ENCODE measurements around the gene OR6B1.
"Not testable (repeated sequence)": the region's sequence is repeated elsewhere in the genome, so short reads cannot be mapped to it uniquely, and the experiment has no call there.

The OR6B1 gene

DNA sequence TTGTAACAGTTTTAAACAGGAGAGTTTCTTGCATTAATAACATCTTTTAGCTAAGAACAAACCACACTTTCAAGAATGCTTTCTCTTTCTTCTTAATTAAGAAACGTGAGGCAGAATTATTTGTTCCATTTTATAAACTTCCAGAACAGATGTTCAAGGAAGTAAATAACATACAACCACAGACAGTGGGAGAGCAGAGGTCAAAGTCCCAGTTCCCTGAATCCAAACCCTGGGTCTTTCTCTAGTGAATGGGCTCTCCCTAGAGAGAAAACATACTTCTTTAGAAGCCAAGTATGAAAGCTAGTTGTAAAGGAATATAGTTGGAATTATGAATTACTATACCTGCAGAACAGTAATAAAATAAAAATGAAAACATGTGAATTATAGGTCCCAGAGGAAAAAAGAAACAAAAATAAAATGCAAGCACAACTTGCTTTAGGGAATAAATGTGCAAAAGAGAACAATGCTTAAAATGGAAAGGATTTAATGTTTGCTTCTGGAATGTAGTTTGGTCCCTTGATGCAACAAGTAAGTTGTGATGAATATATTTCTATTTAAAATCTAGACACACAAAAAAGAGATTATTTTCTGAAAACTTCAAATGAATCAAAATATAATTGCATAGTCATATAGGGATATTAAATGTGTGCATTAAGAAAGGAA is 6.0 kb downstream of the OR6B1 start:
- no peak for DNase-seq (ENCODE audit: low read depth in 2 of 2)

DNA sequence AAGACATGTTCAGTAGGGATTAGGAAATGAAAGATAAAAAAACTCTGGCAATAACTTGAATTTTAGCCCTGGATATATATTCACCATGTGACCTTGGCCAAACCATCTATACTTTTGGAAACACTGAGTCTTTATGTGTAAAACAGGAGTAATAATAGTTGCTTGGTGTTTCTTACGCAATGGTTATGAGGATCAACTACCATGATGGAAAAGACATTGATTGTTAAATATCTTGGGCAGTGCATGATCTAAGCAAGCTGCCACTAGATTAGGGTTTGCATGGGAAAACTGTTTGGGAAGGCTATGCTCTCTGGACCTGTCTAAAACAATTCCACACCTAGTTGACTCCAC is 6.5 kb downstream of the OR6B1 start:
- no peak for DNase-seq (ENCODE audit: low read depth in 2 of 2)

DNA sequence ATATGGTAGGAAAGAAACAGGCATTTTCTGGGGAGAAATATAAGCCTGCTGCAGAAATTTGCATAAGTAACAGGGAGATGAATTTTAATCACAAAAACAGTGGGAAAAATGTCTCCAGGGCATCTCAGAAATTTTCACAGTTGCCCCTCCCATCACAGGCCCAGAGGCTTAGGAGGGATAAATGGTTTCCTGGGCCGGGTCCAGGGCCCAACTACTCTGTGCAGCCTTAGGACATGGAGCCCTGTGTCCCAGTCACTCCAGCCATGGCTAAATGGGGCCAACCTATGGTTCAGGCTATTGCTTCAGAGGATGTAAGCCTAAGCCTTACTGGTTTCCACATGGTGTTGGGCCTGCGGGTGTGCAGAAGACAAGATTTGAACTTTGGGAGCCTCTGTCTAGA is 9.2 kb downstream of the OR6B1 start:
- no peak for DNase-seq (ENCODE audit: low read depth in 2 of 2)

DNA sequence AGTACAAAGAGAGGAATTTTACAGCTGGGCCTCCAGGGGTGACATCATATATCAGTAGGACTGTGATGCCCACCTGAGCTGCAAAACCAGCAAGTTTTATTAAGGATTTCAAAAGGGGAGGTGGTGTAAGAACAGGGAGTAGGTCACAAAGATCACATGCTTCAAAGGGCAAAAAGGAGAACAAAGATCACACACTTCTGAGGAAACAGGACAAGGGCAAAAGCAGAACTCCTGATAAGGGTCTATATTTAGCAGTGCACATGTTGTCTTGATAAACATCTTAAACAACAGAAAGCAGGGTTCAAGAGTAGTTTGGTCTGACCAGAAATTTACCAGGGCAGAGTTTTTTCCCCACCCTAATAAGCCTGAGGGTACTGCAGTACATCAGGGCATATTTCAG is 9.9 kb downstream of the OR6B1 start:
- not testable (repeated sequence) for DNase-seq (ENCODE audit: low read depth in 2 of 2)

DNA sequence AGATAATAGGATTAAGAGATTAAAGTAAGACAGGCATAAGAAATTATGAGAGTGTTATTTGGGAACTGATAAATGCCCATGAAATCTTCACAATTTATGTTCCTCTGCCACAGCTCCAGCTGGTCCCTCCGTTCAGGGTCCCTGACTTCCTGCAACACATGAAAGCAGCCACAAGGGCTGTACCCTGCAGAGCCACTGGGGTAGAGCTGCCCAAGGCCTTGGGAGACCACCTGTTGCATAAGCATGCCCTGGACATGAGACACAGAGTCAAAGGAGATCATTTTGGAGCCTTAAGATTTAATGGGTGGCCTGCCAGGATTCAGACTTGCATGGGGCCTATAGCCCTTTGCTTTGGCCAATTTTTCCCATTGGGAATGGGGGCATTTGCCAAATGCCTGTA is 10.7 kb downstream of the OR6B1 start:
- not testable (repeated sequence) for DNase-seq (ENCODE audit: low read depth in 2 of 2)

DNA sequence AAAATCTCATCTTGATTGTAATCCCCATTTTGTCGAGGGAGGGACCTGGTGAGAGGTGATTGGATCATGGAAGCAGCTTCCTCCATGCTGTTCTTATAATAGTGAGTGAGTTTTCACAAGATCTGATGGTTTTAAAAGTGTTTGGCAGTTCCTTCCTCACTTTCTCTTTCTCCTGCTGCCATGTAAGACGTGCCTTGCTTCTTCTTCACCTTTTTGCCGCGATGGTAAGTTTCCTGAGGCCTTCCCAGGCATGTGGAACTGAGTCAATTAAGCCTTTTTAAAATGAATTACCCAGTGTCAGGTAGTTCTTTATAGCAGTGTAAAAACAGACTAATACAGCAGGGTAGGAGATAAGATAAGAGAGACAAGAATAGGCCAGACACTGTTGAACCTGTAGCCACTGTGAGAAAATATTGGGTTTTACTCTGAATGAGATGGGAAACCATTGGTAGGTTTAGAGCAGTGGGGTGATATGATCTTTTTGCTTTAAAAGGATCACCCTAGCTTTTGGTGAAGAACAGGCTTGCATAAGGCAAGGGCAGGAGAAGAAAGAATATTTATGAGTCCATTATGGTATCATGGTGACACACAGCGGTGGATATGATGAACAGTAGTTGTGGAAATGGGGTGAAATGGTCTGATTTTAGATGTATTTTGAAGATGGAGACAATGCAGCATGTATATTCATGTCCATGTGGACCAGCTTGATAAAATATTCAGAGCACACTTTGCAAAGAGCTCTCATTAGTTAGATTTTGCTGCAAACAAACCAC is 11.5 kb downstream of the OR6B1 start:
- no peak for DNase-seq (ENCODE audit: low read depth in 2 of 2)

DNA sequence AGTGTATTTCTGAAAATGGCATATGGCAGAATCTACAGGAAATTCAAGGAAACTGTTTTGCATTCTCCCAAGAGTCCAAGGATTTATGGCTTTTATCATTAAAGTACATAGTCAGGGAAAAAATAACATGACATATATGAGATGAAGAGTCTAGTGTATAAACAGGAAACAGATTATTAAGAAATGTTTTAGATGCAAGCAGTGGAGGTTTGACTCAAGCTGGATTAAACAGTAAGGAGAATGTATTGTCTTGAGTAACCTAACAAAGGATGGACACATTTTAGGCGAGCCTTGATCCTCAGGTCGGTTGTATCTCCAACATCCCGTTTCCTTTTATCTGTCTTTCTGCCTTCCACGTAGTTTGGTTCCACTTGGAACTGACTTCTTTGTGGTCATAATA is 17.9 kb downstream of the OR6B1 start:
- no peak for DNase-seq (ENCODE audit: low read depth in 2 of 2)

DNA sequence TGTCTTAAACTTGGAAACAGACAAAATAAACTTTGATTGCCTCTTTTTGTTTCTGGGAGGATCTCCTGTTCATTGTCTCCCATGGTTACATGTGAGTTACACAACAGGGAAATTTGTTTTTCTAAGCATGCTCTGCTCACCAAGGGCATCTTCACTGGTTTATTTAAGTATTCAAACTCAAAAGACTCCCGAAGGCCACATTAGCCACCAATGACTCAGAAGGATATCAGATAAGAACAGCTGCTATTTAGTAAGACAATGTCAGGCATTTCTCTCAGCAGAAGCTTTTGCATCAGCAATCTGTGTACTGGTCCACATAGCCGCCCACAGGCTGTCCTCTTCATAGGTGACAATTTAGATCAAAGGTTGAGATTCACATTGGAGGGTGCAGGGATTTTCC is 19.3 kb downstream of the OR6B1 start:
- DNase-seq (ENCODE audit: low read depth in 2 of 2), result no peak

DNA sequence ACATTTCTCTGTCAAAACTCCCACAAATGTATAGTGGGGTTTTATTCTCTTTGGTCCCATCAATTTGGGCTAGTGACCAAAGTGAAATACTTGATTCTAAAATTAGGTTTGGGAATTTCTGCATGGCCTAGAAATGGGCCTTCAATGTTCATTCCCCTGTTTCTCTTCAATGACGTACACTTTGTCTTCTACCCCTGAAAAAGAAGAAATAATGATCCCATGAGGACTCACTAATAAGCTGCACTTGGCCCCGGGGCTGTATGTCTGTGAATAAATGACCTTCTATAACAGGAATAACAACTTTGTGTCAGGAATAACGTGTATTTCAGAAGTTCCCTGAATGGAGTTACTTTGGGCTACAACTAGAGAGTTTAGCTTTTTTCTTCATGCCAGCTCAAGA is 20.2 kb downstream of the OR6B1 start:
- no peak for DNase-seq (ENCODE audit: low read depth in 2 of 2)

DNA sequence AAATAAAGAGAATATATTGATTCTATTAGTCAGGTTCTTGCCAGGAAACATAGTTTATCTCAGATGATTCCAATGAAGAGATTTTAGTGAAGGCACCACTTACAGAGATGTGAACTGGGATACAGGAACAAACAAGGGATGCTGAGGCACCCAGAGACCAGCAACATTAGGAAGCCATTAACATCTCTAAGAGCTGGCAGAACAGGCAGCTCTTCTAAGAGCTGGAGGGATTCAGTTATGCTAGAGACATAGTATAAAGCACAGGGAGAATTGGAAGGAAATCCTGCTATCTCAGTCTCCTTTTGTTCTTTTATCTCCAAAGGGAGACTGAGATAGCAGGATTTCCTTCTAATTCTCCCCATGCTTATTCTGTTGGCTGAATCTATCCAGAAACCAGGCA is 22.0 kb downstream of the OR6B1 start:
- no peak for DNase-seq (ENCODE audit: low read depth in 2 of 2)

DNA sequence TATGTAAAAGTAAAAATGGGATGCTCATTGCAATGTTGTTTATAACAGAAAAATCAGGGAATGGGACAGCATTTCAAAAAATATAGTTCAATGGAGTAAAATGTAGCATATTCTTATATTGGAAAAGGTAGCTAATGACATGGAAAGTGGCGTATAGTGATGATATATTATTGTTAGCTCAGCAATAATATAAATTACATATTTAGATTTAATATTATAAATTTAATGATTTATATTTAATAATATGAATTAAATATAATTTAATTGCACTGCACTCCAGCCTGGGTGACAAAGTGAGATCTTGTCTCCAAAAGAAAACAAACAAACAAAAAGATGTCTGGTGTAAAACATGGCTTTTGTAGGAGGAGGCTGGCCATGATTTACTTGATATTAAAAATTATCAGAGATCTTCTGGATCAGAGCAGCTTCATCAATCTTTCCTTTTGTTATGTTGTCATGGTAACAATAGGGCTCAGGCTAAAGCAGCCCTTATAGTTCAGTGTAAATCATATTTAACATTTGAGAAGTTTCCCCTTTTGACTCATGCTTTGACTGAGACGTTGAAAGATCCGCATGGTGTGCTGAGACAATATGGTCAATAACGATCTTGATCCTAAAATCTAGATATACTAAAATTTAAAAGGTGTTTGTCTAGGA is 23.2 kb downstream of the OR6B1 start:
- no peak for DNase-seq (ENCODE audit: low read depth in 2 of 2)

DNA sequence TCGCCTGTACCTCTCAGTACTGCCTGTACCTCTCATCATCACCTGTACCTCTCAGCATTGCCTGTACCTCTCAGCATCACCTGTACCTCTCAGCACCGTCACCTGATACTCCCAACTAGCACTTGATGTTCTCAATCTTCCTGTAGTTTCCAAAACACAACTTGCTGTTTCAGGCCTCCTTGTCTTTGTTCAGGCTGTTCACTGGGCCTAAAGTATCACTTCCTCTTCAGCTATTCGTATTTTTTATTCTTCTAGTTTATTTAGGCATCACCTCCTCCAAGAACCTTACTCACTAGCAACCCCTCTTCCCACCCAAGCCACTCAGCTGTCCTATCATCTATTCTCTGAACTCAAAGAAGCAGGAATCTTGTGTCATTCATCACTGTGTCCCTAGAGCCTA is 24.1 kb downstream of the OR6B1 start:
- no peak for DNase-seq (ENCODE audit: low read depth in 2 of 2)

DNA sequence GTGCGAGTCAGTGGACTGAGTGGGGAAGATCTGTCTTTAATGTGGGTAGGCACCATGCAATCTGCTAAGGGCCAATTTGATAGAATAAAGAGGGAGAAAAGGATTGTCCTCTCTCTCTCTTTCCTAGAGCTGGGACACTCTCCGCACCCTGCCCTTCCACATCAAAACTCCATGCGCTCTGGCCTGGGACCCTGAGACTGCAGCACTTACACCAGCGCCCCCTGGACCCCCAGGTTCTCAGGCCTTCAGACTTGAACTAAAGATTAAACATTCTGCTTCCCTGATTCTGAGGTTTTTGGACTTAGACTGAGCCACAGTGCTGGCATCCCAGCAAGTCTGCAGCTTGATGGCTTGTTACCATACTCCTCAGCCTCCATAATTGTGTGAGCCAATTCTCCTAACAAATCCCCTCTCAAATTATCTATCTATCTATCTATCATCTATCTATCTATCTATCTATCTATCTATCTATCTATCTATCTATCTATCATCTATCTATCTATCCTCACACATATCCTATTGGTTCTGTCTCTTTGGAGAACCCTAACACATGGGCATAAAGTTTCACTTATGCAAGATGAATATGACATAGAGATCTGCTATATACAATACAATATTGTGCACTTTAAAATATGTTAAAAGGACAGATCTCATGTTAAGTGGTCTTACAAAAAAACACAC is 26.2 kb downstream of the OR6B1 start:
- no peak for DNase-seq (ENCODE audit: low read depth in 2 of 2)

DNA sequence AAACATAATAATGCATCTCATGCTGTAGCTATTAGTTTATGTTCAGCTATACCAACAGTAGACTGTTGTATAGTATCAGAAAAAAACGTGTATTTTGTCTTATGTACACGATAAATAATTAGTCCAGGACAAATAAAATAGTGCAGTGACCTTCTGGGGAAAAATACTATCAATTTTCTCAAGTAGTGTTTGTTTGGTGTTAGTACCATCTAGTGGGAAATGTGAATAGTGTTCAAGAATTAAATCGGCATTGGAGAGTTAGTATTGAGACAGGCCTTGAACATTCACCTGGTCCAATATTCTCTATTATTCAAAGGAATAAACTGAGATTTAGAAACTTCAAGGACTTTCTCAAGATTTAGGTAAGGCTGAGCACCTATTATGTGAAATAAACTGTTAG is 26.9 kb downstream of the OR6B1 start:
- DNase-seq (ENCODE audit: low read depth in 2 of 2), result no peak

DNA sequence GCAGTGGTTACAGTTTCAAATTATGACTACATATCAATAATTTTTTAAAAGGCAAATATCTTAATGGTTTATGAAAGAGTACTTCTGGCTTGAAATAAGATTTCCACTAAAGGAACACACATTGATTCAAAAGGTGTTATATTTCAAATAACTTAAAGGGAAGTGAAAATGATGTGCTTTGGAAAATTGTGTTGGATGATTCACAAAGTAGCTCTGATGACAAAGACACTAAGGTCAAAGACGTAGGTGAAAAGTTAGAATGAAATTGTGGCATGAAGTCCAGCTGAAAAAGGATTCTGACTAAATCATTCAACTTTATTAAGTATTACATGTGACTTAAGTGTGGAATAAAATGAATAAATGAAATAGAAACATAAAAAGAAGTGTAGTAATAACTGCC is 27.9 kb downstream of the OR6B1 start:
- DNase-seq (ENCODE audit: low read depth in 2 of 2), result no peak

DNA sequence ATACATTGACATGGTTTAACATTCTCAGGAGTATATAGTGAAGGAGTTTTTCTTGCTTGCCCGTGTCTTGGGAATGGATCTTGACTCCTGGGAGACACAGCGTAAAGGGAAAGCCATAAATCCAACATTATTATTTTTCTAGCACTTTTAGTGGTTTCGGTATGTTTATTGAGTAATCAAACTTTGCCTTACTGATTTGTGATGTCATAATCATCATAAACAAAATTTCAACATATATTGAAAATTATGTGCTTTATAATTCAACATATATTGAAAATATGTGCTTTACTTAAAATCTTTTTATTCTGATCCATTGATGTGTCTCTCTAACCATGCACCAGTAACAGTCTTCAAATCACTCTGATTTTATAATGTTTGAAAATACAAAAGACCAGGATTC is 28.4 kb downstream of the OR6B1 start:
- DNase-seq (ENCODE audit: low read depth in 2 of 2), result no peak

DNA sequence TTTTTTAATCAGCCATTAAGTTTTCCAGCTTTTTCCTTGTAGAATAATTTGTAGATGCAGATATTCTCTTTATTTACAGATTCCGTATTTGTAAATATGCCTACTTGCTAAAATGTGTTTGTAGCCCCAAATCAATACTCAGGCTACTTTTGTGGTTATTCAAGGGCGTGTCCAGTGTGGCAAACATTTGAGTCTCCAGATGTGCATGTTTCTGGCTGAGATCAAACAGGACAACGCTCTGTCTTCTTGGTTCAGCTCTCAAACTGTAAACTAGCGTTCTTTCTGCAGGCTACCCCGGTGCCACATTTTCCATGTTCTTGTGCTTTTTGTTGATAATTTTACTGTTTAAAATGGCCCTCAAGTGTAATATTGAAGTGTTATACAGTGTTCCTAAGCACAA is 32.4 kb downstream of the OR6B1 start:
- DNase-seq (ENCODE audit: low read depth in 2 of 2), result no peak

DNA sequence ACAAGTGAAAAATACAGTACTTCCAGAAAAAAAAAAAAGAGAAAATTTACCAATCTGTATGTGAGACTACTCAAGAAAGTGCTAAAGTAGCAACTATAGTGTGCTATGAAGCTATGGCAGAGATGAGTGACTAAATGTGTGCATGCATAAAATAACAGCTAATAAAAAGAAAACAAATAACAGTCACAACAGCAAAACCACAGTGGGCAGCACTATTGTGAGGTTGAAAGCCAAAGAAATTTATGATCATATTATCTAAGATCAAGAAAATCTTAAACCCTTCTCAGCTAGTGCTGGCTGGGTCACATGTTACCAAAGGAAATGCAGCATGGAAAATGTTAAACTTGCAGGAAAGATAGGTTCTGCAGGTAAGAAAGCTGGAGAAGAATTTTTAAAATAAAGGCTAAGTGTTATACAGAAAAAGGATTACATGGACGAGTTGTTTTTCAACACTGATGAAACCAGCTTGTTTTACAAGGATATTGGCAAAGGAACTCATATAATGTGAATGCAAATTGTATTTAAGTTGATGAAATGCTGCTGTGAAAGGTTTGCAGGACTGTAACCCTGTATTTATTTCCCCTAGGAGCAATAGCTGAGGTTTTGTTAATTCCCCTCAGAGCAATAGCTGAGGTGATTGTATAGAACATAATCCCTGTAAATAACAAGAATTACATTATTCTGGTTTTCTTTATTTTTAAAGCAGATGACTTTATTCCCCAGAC is 33.0 kb downstream of the OR6B1 start:
- no peak for DNase-seq (ENCODE audit: low read depth in 2 of 2)

DNA sequence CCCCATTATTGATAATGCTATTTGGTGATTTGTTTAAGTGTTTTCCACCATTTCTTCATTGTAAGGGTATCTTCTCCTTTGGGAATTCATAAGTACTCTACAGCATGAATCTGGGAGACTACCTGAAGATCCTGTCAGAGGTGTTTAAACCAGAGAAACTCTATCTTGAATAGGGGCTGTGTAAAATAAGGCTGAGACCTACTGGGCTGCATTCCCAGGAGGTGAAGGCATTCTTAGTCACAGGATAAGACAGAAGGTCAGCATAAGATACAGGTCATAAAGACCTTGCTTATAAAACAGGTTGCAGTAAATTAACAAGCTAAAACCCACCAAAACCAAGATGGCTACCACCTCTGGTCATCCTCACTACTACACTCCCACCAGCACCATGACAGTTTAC is 35.3 kb downstream of the OR6B1 start:
- DNase-seq (ENCODE audit: low read depth in 2 of 2), result no peak

DNA sequence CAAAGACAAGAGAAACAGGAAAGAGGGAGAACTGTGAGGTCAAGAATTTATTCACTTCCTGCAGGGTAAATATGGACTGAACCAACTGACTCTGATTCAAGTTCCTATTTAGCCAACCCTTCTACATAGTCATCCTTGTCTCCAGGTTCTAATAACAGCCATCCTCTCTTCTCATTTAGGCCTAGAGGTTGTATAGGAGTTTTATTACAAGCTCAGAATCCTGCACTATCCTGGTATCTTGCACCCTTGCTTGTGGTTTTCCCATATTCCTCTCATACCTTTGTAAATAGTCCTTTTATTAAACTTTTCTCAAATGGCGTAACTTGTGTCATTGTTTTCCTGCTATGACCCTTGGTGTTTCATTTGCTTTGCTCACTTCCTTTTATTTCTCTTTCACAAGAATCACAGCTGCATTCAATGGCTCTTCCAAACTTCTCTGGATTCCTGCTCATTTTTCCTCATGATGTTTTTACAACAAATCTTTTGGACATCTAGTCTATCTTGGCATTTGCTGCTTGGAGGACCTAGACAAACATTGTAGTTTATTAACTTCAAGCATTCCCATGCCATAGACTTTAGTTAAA is 36.3 kb downstream of the OR6B1 start:
- DNase-seq (ENCODE audit: low read depth in 2 of 2), result no peak

DNA sequence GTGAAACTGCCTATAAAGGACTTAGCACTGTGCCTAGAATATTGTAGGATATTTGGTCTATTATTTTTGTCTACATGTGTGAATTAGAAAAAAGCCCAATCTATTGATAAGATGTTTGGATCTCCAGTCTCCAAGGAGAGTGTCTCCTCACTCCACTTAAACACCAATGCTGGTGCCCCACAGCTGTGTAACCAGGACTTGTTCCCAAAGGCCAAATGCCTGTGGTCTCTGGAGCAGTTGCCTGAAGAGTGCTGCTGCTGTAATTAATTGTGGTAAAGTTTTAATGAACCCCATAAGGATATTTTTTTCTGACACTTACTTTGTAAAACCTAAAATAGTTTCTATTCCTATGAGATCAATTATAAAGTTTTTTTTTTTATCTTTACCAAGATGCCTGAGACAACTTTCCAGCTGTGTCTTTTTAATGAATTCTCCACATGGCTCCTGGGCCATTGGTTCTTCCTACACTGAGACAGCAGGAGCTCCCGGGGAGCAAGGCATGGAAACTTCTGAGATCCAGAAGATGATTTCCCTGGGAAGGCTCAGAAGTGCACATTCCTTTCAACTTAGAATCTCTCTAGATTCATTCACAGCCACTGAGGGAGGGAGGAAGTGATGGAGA is 37.4 kb downstream of the OR6B1 start:
- DNase-seq (ENCODE audit: low read depth in 2 of 2), result no peak

Measured in stimulated activated CD4-positive, alpha-beta T cell treated with anti-CD3 and anti-CD28 coated beads, Interleukin-15, amount 100 ng/mL, for 48 hours (primary cell).